ENCODE measurements around the gene STUB1.

DNA sequence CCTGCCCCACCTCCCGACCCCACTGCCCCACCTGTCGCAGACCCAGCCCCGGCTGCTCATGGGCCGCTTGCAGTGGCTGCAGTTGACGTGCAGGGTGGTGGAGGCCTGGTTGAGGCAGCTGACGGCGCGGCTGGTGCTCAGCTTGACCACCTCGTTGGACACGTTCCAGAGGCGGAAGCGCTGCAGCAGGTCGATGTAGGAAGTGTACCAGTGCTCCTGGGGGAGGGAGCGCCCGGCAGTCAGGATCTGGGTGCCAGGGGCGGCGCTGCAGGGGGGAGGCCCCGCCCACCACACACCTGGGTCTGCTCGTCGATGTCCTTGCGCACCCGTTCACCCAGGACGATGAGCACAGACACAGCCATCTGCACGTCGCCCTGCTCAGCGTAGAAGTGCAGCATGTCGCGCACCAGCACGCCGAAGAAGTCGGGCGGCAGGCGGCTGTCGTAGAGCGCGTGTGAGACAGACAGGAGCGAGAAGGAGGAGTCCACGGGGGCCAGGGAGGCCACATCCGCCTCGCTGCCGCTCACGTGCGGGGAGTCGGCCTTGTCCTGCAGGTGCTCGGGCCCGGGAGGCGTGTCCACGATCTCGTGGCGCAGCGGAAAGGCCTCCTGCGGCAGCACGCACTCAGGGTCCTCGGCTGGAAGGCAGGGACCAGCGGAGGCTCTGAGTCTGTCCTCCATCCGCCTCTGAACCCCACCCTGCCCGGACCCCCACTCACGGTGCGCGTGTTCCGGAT, 4.9 kb downstream of the STUB1 start:
- TF ChIP-seq EP300 (IDR thresholded peaks at IDR 0.05), result no peak
- TF ChIP-seq, protein P1, sequence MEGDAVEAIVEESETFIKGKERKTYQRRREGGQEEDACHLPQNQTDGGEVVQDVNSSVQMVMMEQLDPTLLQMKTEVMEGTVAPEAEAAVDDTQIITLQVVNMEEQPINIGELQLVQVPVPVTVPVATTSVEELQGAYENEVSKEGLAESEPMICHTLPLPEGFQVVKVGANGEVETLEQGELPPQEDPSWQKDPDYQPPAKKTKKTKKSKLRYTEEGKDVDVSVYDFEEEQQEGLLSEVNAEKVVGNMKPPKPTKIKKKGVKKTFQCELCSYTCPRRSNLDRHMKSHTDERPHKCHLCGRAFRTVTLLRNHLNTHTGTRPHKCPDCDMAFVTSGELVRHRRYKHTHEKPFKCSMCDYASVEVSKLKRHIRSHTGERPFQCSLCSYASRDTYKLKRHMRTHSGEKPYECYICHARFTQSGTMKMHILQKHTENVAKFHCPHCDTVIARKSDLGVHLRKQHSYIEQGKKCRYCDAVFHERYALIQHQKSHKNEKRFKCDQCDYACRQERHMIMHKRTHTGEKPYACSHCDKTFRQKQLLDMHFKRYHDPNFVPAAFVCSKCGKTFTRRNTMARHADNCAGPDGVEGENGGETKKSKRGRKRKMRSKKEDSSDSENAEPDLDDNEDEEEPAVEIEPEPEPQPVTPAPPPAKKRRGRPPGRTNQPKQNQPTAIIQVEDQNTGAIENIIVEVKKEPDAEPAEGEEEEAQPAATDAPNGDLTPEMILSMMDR (IDR thresholded peaks at IDR 0.05), result no peak

Data from stomach (tissue), 4 donors.